GM21825 (cell line): Measurements from ENCODE around the gene B3GAT1.

Experiments used
- ATAC-seq: cut with Tn5 transposase; IDR thresholded peaks from one replicate; pipeline ENCODE4 v1.9.1; 2021; ENCODE audit warnings: mild to moderate bottlenecking, moderate library complexity; ENCODE audit not compliant: unreplicated experiment

B3GAT1 gene

DNA sequence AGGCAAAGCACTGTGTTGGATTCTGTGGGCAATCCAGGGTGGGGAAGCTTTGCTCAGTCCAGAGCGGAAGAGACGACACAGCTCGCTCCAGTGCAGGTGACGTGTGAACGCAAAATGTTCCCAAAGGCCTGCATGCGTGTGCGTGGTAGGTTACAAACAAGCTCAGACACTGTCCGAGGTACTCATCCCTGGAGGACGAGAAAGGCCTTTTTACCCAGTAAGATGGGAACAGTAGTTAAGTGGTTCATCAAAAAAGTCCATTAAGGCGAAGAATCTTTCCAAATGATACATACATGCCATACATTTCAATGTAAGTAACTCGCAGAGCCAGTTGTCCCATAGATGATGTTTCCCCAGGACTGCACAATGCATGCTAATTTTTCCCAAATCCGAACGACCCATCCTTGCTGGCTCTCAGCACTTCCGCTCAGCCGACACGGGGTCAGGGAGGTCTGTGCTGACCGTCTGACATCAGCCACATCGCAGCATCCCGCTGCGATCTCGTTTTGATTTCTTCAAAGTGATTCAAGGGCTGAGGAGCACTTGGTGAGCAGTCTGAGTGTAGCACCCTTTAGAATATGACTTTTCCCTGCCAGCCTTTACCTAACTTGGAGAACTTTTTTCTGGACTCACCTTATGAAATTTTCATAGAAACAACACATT lies 19.0 kb downstream of the B3GAT1 start:
- no peak for ATAC-seq

DNA sequence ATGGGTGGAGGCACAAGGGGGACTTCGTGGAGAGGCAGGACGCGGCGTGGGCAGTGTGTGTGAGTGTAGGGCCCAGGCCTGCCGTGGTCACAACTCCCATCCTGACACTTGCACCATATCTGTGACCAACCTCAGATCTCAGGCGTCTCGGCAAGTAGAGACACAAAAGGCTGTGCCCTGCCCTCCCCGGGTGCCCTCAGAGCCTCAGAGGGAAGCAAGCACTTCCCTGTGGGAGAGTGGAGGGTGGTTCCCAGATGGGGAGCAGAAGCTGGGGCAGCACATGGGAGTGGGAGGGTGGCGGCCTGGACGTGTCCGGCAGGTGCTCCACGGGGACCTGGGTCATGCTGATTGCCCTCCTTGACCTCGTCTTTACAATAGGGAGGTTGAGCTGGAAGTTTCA lies 20.4 kb downstream of the B3GAT1 start:
- no peak for ATAC-seq

DNA sequence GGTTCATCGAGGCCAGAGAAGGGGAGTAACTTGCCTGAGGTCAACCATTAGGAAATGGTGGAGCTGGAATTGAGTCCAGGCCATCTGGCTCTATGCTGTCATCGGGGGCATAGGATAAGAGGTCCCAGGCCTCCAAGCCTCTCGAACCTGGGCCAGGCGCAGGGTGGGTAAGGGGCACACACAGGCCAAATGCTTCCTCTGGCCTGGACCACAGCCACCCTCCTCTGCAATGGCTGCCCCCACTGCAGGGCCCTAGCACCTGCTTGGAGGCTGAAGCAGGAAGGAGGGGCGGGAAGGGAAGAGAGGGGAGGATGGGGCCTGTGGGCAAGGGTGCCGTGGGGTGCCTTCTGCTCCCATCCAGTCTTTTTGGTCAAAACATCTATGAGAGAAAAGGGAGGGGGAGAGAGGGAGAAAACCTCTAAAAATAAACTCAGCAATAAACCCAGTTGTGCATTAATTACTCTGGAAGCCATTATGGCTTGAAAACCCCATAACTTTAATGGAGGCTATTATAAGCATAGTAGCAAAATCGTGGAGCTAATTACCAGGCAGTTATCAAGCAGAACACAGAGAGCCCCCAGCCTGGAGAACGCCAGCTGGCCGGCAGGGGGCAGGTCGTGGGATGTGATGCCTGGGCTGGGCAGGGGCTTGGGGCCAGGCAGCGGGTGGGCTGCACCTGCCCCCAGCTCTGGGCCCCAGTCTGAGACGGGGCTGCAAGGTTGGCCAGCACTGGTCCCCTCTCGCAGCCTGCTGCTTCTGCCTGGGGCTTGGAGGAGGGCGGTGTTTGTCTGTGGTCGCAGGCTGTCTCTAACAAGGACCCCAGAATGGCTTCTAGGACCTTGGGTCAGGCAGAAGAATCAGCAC lies 21.1 kb downstream of the B3GAT1 start:
- ATAC-seq: no peak

DNA sequence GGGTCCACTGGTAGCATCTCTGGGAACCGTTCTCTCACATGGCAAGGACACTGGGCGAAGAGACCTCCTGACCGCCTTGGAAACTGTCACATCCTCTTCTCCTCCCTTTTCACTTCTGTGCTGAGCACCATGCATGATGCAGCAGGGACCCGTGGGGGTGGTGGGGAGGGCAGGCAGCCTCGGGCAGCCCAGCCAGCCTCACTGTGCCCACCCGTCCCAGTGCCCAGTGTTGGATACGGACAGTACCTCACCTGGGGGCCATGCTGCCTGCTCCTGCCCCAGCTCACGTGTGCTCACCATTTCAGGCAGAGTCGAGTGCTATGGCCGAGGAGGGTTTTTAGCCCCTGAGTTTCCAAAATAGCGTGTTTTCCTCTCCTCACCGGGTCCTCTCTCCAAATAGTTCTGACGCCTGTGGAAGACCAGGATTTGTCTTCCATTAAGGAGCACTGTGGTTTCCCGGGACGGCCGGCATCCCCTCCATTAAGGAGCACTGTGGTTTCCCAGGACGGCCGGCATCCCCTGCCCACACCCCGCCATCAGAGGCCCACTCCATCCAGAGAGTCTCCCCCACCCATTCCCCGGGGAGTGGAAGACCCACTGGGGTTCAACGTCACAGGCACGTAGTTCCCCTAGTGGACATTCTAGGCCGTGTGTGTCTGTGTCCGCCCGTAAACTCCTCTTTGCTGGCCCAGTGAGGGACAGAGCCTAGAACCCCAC lies 22.4 kb downstream of the B3GAT1 start:
- no peak for ATAC-seq

DNA sequence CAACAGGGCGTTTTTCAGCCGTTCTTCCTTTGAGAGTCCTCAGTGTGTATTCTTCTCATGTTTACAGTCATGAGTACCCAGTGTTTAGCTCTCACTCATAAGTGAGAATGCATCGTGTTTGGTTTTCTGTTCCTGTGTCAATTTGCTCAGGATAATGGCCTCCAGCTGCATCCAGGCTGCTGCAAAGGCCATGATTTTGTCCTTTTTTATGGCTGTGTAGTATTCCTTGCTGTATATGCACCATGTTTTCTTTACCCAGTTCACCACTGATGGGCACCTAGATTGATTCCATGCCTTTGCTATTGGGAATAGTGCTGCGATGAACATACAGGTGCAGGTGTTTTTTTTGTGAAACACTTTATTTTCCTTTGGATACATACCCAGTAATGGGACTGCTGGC lies 23.5 kb downstream of the B3GAT1 start:
- ATAC-seq: no peak

DNA sequence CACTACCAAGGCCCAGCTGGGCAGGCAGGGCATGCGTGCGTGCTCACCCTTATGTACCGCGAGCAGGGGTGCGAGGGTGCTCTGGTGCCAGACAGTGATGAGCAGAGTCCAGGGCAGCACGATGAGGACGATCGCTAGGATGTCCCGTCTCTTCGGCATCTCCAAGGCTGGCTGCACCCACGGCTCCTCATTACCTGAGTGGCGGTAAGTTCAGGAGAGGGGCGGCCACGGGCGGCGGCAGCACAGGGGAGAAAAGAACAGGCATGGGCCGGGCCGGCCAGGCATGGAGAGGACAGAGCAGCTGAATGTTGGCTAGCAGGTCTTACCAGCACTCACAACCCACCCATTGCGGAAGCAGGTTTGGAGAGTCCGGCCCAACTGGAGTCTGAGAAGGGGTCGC lies 24.5 kb downstream of the B3GAT1 start:
- no peak for ATAC-seq

DNA sequence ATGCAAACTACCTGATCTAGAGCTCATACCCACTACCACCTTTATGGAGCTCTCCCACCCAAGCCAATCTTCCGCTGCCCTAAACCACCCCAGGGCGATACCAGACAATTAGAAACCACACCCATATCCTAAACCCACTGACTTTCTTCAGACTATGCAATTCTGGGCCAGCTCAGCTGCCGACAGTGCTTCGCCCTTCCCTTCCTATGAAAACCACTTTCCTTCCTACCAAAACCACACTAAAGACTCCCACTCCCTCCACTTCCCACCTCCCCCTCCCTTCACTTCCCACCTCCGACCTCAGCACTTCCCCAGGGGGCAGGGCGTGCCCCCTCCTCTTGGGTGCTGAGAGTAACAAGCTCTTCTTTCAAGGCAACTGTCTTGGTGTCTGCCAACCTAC lies 25.1 kb downstream of the B3GAT1 start:
- no peak for ATAC-seq

DNA sequence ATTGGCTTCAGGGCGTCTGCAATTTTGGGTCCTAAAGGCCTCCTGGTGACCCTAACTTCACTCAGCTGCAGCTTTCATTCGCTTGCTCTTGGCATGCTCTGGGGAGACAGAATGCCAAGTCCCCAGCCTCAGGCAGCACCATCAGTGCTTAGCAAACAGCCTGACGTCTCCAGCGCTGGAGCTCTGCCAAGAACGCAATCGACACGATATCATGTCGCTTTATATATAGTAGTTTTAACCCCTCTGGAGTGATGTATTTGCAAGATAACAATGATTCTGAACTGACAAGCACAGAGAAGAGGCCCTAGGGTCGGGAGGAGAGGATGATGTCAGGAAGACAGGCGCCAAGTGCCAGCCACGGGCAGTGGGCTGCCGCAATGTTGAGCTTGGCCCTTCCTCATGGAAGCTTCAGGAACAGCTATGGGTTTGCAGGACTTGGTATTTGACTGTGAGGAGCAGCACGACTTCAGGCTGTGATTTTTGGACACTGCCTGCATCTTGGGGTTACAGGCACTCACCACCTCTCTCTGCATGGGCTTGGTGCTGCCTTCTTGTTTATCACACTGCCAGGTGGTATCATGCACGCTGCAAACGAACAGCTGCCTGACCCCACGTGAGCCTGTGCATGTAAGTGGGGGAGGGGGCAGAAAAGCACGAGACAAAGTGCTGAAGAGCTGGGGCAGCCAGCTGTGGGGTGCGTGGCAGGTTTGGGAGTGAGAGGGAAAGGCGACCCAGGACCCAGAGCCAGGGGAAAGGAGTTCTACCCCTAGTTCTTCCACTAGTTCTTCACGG lies 26.1 kb downstream of the B3GAT1 start:
- no peak for ATAC-seq

DNA sequence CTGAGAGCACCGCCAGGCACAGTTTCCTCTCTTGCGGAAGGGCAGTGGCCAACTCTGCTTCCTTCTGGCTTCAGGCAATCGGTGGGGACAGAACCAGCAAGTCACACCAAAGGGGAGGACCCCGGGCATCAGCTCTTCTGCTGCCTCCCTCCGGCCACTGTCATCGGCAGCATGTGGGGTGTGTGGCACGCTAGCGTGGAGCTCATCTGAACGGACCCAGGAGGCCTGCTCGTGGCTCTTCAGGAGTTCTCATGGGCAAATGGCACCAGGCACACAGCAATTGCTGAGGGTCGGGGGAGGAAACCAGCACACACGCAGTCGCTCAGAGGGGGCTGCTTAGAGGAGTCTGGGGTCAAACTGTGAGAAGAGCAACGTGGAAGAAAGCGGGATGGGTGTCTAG lies 26.9 kb downstream of the B3GAT1 start:
- no peak for ATAC-seq

DNA sequence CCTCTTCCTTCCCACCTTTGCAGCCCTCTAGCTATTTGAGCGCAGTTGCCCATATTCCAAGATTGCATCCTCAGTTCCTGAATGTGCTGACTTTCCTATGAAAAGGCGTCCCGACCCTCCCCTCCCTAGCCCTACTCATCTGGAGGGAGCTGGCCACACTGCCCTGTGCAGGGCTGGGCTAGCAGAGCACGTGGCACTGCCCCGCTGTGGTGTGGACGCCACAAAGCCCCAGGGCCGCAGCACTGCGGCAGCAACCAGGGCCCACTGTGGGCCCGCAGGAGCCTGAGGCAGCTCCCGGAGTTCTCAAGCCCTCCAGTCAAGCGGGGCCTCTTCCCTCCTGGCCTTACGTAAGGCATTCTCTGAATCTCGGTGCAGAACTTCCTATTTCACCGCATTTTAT lies 27.6 kb downstream of the B3GAT1 start:
- ATAC-seq: no peak

DNA sequence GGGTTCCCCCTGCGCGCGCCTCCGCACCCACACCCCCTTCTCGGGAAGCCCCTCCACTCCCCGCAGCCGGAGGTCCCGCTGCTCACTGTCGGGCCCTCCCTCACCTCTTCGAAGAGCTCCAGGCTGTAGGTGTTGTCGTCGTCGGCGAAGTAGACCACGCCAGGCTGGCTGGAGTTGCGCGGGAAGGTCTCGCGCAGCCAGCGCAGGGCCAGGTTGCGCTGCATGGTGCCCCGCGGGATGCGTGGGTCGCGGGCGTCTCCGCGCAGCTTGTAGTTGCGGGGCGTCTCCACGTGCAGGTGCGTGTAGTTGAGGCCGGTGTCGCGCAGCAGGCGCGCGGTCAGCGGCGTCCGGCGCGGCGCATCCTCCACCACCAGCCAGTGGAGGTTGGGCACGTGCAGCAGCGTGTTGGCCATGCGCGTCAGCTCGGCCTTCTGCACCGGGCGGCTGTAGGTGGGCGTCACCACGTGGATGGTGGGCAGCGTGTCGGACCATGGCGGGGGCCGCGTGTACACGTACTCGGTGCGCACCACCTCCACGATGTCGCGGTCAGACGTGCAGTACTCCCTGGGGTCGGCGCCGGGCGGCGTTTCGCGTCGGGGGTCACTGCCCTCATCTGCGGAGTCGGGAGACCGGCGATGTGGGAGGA lies 28.3 kb downstream of the B3GAT1 start:
- ATAC-seq: no peak

DNA sequence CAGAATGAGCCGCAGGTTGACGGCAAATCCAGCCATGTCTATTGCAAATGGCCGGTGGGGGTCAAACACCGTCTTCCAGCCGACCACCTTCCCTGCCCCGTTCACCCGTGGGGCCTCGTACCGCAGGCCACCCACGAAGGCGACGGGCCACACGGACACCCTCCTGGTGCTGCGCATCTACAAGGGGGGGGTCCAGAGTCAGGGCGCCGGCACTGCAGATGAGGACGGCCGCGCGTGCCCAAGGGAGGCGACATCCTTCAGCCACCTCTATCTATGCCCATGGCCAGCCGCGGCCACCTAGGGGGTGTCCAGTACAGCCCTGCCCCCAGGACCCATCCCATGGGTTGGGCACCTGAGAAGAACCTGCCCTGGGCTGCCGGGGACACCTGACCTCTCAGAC lies 29.2 kb downstream of the B3GAT1 start:
- no peak for ATAC-seq

DNA sequence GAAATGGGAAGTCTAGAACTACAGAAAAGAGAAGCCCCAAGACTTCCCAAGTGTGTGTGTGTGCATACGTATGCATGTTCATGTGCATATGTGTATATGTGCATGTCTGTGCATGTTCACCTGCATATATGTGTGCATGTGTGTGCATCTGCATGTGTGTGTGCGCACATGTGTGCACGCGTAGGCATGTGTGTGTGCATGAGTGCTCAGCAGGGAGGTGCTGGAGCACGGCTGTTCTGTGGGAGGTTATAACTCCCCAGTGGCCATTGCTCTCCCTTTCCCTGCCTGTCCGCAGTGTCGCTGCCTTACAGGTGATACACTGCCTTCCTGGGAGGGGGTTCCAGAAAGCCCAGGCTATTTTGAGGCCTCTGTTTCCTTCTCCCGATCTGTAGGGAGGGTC lies 29.8 kb downstream of the B3GAT1 start:
- ATAC-seq: no peak

DNA sequence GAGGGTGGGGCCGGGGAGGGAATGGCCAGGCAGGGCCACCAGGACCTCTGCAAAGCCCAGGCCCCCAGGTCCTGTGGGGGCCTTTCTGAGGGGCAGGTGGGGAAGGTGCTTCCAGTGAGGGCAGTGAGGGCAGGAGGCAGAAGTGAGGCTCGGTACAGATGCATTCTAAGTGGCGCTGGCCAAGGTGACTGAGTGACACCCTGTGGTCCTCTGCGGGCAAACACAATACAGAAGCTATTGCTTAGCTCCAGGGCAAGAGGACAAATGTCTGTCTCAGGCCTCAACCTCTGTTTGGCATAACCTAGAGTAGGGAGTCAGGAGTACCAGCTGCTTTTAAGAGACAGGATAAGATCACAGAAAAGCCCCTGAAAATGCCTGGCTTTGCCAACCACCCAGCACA lies 31.3 kb downstream of the B3GAT1 start:
- ATAC-seq: no peak

DNA sequence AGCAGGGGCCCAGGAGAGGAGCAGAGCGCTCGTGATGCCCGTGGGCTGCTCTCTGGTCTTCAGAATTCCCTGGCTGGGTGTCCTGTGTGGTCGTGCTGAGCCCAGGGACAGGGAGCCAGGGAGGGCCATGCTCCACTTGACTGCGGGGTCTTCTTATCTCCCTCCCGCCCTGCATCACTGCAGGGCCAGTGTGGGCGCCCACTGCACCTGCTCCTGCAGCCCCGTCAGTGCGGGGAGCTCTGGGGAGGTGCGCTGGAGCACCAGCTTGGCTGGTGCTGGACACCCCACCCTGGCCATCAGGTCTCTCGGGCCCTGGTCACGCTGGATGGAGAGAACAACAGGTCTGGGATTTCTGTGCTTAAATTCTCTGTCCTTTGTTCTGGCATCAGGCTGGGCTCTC lies 31.8 kb downstream of the B3GAT1 start:
- ATAC-seq: no peak

DNA sequence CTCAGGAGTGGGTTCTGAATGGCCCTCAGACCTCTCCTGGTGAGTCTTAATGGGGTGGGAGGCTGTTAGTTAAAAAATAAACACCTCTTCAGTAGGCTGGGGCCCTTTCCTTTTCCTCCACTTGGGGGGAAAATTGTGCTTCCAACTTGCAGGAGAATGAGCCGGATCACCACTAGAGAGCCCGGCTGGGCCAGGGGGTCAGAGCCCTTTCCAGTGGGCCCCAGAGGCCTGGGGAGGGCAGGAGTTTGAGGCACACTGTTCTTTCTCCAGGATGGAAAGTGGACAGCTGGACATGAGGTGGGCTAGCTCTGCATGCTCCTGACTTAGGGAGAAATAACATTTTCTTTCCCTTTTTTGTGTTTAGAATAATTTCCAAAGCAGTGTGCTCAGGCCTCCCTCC lies 32.8 kb downstream of the B3GAT1 start:
- ATAC-seq: no peak

DNA sequence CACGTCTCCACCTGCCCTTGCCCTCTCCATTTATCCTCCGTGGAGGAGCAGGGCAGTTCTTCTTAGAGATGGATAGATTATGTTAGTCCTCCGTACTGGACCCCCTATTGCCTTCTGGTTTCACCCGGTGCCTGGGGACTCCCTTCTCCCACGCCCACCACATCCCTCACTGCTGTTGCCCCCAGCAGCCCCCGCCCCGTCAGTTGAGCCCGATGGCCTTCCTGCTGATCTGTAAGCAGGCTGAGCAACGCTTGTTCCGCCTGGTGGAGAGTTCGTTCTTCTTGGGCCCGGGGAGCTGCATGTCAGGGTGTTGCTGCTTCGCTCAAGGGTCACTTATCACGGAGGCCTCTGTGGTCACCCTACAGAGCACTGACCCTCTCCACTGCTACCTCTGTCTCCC lies 34.2 kb downstream of the B3GAT1 start:
- no peak for ATAC-seq

DNA sequence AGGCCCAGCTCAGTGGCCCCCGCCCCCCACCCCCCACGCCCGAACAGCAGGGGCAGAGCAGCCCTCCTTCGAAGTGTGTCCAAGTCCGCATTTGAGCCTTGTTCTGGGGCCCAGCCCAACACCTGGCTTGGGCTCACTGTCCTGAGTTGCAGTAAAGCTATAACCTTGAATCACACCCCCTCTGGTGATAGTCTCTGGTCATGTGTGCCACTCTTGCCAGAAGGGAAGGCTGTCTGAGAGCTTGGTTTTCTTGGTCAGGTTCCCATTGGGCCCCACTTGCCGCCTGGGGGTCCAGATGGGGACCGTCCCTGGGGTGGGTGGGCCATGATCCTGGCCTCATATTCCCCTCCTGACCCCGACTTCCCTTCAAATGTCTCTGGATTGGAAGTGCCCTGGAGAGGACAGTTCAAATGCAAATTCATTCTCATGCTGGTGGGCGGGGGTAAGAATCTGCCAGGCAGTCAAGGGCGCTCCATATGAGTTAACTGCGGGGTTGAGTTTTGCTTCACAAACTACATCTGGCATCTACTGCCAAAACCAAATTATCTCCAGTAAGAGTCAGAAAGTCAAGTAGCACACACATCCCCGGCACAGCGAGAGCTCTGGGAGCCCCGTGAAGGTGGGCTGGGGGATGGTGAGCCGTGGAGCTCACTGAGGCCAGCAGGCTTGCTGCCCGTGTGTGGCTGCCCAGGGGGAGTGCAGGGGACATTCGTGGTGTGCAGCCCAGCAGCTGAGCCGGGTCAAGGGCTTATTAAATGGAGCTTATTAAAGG lies 35.7 kb downstream of the B3GAT1 start:
- no peak for ATAC-seq

DNA sequence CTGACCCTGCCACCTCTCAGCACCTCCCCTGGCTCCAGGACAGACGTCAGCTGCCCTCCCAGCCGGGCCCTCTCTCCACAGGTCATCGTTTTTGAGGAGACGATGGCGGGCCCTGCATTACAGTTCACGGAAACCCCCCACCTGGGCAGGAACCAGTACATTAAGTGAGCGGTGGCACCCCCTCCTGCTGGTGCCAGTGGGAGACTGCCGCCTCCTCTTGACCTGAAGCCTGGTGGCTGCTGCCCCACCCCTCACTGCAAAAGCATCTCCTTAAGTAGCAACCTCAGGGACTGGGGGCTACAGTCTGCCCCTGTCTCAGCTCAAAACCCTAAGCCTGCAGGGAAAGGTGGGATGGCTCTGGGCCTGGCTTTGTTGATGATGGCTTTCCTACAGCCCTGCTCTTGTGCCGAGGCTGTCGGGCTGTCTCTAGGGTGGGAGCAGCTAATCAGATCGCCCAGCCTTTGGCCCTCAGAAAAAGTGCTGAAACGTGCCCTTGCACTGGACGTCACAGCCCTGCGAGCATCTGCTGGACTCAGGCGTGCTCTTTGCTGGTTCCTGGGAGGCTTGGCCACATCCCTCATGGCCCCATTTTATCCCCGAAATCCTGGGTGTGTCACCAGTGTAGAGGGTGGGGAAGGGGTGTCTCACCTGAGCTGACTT lies 37.0 kb downstream of the B3GAT1 start:
- no peak for ATAC-seq
